Hematopoietic multipotent progenitor cell treated with erythropoietin and hydrocortisone succinate and interleukin-3 and kit ligand, for 17 days (in vitro differentiated cells): ENCODE data around the gene GRID1.

Source experiments
- DNase-seq: peaks from one replicate; pipeline ENCODE4 v3.0.0-alpha.2; 2015; ENCODE audit warnings: low spot score

Gene GRID1

GRCh38 chr10:86293396-86293791 is 73.2 kb downstream of the GRID1 start:
- no peak for DNase-seq

- no peak for DNase-seq
These were observed 73.9 kb downstream of the GRID1 start for GRCh38 chr10:86292462-86293395.

- no peak for DNase-seq
These were observed 74.8 kb downstream of the GRID1 start for GRCh38 chr10:86291616-86292340.

GRCh38 chr10:86290933-86291615 is 75.5 kb downstream of the GRID1 start:
- DNase-seq, result no peak

GRCh38 chr10:86289577-86289868 is 77.1 kb downstream of the GRID1 start:
- DNase-seq, result no peak

GRCh38 chr10:86288695-86289576 is 77.7 kb downstream of the GRID1 start:
- DNase-seq, result no peak

- no peak for DNase-seq
These were observed 78.5 kb downstream of the GRID1 start for GRCh38 chr10:86287966-86288579.

GRCh38 chr10:86287110-86287793 is 79.3 kb downstream of the GRID1 start:
- no peak for DNase-seq

GRCh38 chr10:86286236-86287109 is 80.1 kb downstream of the GRID1 start:
- DNase-seq, result no peak

GRCh38 chr10:86285136-86285790 is 81.3 kb downstream of the GRID1 start:
- no peak for DNase-seq

GRCh38 chr10:86284355-86285105 is 82.1 kb downstream of the GRID1 start:
- DNase-seq, result no peak

- DNase-seq, result no peak
These were observed 82.9 kb downstream of the GRID1 start for GRCh38 chr10:86283466-86284287.

GRCh38 chr10:86282664-86283465 is 83.7 kb downstream of the GRID1 start:
- DNase-seq, result no peak

- no peak for DNase-seq
These were observed 85.2 kb downstream of the GRID1 start for GRCh38 chr10:86281396-86281795.

- DNase-seq, result no peak
These were observed 97.3 kb downstream of the GRID1 start for GRCh38 chr10:86269332-86269731.

GRCh38 chr10:86267286-86268195 is 99.1 kb downstream of the GRID1 start:
- no peak for DNase-seq
